LNCaP clone FGC (cell line): ENCODE data around the gene BARHL2.

ENCODE experiments used
- DNase-seq: peaks from one replicate; pipeline ENCODE4 v3.0.0-alpha.2; 2011; ENCODE audit warnings: low read depth
- H3K4me3 ChIP-seq: 2 replicates; pipeline ENCODE4 v1.5.1; 2011; ENCODE audit warnings: mild to moderate bottlenecking, low read depth, low read length, control low read depth
- CTCF ChIP-seq: IDR thresholded peaks from 2 replicates; pipeline ENCODE4 v1.5.1; 2012; ENCODE audit warnings: mild to moderate bottlenecking; ENCODE audit not compliant: control insufficient read depth, insufficient read depth; ENCODE audit errors: extremely low read depth

Gene BARHL2

GRCh38 chr1:90728502-90729287 lies 11.6 kb upstream of the BARHL2 start:
- H3K4me3 ChIP-seq, result no peak overlapping the region
- no peak for TF ChIP-seq CTCF
- DNase-seq, result no peak

GRCh38 chr1:90727917-90728501 lies 10.9 kb upstream of the BARHL2 start:
- no peak for TF ChIP-seq CTCF
- no peak for DNase-seq
- no peak overlapping the region for H3K4me3 ChIP-seq

- TF ChIP-seq CTCF, result no peak
- no peak overlapping the region for H3K4me3 ChIP-seq
- DNase-seq, result no peak
Observed at GRCh38 chr1:90726986-90727480, 9.9 kb upstream of the BARHL2 start.

- no peak for DNase-seq
- no peak overlapping the region for H3K4me3 ChIP-seq
Observed at GRCh38 chr1:90726425-90726985, 9.4 kb upstream of the BARHL2 start.

DNA sequence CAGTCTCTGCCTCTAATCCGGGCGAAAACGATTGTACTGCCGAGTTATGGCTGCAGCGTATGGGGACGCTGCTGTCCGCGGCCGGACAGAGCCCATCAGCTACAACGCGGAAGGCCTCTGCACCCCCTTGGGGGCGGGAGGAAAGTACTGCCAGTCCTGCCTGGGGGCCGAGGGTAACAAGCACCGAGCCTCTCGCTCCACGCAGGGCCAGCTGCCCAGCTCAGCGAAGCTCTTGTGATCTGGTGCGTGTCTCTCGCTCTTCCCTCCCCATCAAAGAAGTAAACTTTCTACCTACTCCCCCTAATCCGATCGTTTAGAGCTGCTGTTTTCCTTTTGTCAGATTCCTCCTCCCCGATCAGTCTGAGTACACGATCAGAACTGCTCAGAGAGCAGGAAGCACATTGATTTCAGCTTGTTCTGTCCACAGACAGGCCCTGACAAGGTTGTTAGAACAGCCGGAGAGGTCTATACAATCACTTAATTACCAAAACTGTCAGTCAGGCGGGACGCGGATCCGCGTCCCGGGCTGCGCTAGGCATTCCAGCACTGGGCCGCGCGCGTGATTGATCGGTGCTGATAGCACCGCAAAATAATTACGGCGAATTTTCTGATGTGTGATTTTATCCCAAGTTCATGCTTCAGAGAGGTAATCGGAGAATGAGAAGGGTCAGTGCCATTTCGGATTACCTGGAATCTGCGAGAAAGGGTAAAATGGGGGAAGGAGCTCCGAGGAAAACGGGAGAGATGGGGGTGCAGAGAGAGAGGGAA lies 8.7 kb upstream of the BARHL2 start:
- no peak for TF ChIP-seq CTCF
- no peak overlapping the region for H3K4me3 ChIP-seq
- no peak for DNase-seq

More at GRCh38 chr1:90726425-90726985, 9.4 kb upstream of the BARHL2 start:
- no peak for TF ChIP-seq CTCF

GRCh38 chr1:90724926-90725656 lies 8.0 kb upstream of the BARHL2 start:
- DNase-seq, result no peak
- H3K4me3 ChIP-seq, result no peak overlapping the region
- no peak for TF ChIP-seq CTCF
